Endodermal cell (in vitro differentiated cells): ENCODE measurements around the gene RNF123. TPM values are rescaled to one million over a fixed set of nuclear protein-coding genes. Genes with fewer than 3 reads are reported as not detected.

Experiments used
- DNase-seq: peaks from one replicate; pipeline ENCODE4 v3.0.0-alpha.2; 2017
- H3K27ac ChIP-seq: 2 replicates; pipeline ENCODE4 v1.5.1; 2013; ENCODE audit warnings: mild to moderate bottlenecking, low read depth, low read length, moderate library complexity
- H3K27me3 ChIP-seq: 2 replicates; pipeline ENCODE4 v1.6.1; 2013; ENCODE audit warnings: mild to moderate bottlenecking, low read length, moderate library complexity; ENCODE audit not compliant: insufficient read depth, control insufficient read depth, poor library complexity, severe bottlenecking
- H3K36me3 ChIP-seq: 2 replicates; pipeline ENCODE4 v1.7.0; 2013; ENCODE audit warnings: mild to moderate bottlenecking, low read length, moderate library complexity; ENCODE audit not compliant: control insufficient read depth, insufficient read depth
- H3K4me1 ChIP-seq: one replicate; pipeline ENCODE4 v1.7.0; 2013; ENCODE audit warnings: low read length; ENCODE audit not compliant: control insufficient read depth, insufficient read depth
- H3K4me3 ChIP-seq: 2 replicates; pipeline ENCODE4 v1.5.1; 2013; ENCODE audit warnings: mild to moderate bottlenecking, low read length, moderate library complexity
- H3K9ac ChIP-seq: 2 replicates; pipeline ENCODE4 v1.6.1; 2013; ENCODE audit warnings: mild to moderate bottlenecking, low read length, moderate library complexity; ENCODE audit not compliant: poor library complexity, severe bottlenecking; ENCODE audit errors: extremely low read depth
- H3K9me3 ChIP-seq: 2 replicates; pipeline ENCODE4 v1.6.1; 2013; ENCODE audit warnings: mild to moderate bottlenecking, low read length, moderate library complexity; ENCODE audit not compliant: control insufficient read depth
- H3K27ac Mint-ChIP-seq: 2 replicates; pipeline ENCODE4 v1.8.0; 2020; ENCODE audit warnings: mixed read lengths
- H3K27me3 Mint-ChIP-seq: 2 replicates; pipeline ENCODE4 v1.8.0; 2021; ENCODE audit warnings: mild to moderate bottlenecking, mixed read lengths; ENCODE audit not compliant: insufficient read depth
- H3K36me3 Mint-ChIP-seq: 2 replicates; pipeline ENCODE4 v1.8.0; 2020; ENCODE audit warnings: low read depth, mixed read lengths
- H3K4me1 Mint-ChIP-seq: 2 replicates; pipeline ENCODE4 v1.8.0; 2020; ENCODE audit warnings: mixed read lengths
- H3K4me3 Mint-ChIP-seq: 2 replicates; pipeline ENCODE4 v1.8.0; 2020; ENCODE audit warnings: mild to moderate bottlenecking, moderate library complexity, mixed read lengths
- H3K9me3 Mint-ChIP-seq: 2 replicates; pipeline ENCODE4 v1.8.0; 2020; ENCODE audit warnings: mild to moderate bottlenecking, mixed read lengths
- WGBS, 2 experiments: methylation state at CpG; one replicate each; pipeline versions ENCODE4 v1.1.5 to v1.1.7; 2013; ENCODE audit warnings: missing lambda C conversion rate in 2 of 2, mixed read lengths in 1 of 2; ENCODE audit not compliant: insufficient coverage in 1 of 2, insufficient read length in 1 of 2; 5-methylcytosine and 5-hydroxymethylcytosine counted together
- total RNA-seq, 2 donors: library from RNA; stranded (reverse); fragmentation: NEBNext Ultra II Directional in 1 of 2; extraction: Animal tissue kit (Norgen Biotek cat#: 25700) in 1 of 2; gene quantifications; 2 replicates in 1 of 2; 3 replicates in 1 of 2; pipeline ENCODE4 v1.2.1, GENCODE V29; 2021
- TF ChIP-seq, protein P1 (sequence below): fragments of 200-600 bp; sonication (generic); conservative IDR thresholded peaks from 2 replicates; pipeline ENCODE4 v1.5.0; 2021; ENCODE audit warnings: antibody characterized with exemption, mild to moderate bottlenecking

The RNF123 gene
- total RNA-seq, 2 donors from 2014 or later: 47.3 to 47.6 TPM

DNA sequence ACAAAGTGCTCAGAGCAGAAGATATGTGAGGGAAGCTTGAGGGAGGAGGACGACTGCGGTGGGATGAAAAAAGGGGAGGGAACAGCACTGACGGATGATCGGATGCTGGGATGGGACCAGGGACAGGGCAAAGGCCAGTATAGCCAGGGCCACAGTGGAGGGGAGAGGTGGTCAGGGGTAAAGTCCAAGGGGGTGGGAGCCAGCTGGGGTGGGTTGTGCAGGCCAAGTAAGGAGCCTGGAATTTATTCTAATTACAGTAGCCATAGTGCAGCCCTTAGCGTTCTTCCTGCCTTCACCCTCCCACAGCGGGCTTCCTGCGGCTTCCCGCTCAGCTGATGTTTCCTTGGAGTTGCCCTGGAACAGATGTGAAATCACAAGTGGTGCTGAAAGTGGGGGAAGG lies 22.8 kb upstream of the RNF123 start:
- Histone ChIP-seq H3K36me3 (no peaks in the 10 kb centered on the region), H3K27ac (no peak overlapping the region), H3K9me3 (no peaks in the 10 kb centered on the region), H3K4me1 (no peaks in the 10 kb centered on the region), H3K9ac (no peak overlapping the region), H3K27me3 (no peaks in the 10 kb centered on the region), H3K4me3 (no peak overlapping the region)
- no peaks in the 10 kb centered on the region for H3K9me3 Mint-ChIP-seq
- H3K4me1 Mint-ChIP-seq: peaks cover 12% of the 10 kb centered on the region
- WGBS, 2 experiments: 63 to 79% methylated on average over 7 to 8 of the region's 8 CpGs
- no peak overlapping the region for H3K27ac Mint-ChIP-seq
- H3K36me3 Mint-ChIP-seq: no peaks in the 10 kb centered on the region
- no peaks in the 10 kb centered on the region for H3K27me3 Mint-ChIP-seq
- peak; percentile 61 for DNase-seq
- no peak overlapping the region for H3K4me3 Mint-ChIP-seq
- TF ChIP-seq, protein P1, sequence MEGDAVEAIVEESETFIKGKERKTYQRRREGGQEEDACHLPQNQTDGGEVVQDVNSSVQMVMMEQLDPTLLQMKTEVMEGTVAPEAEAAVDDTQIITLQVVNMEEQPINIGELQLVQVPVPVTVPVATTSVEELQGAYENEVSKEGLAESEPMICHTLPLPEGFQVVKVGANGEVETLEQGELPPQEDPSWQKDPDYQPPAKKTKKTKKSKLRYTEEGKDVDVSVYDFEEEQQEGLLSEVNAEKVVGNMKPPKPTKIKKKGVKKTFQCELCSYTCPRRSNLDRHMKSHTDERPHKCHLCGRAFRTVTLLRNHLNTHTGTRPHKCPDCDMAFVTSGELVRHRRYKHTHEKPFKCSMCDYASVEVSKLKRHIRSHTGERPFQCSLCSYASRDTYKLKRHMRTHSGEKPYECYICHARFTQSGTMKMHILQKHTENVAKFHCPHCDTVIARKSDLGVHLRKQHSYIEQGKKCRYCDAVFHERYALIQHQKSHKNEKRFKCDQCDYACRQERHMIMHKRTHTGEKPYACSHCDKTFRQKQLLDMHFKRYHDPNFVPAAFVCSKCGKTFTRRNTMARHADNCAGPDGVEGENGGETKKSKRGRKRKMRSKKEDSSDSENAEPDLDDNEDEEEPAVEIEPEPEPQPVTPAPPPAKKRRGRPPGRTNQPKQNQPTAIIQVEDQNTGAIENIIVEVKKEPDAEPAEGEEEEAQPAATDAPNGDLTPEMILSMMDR: no peak

DNA sequence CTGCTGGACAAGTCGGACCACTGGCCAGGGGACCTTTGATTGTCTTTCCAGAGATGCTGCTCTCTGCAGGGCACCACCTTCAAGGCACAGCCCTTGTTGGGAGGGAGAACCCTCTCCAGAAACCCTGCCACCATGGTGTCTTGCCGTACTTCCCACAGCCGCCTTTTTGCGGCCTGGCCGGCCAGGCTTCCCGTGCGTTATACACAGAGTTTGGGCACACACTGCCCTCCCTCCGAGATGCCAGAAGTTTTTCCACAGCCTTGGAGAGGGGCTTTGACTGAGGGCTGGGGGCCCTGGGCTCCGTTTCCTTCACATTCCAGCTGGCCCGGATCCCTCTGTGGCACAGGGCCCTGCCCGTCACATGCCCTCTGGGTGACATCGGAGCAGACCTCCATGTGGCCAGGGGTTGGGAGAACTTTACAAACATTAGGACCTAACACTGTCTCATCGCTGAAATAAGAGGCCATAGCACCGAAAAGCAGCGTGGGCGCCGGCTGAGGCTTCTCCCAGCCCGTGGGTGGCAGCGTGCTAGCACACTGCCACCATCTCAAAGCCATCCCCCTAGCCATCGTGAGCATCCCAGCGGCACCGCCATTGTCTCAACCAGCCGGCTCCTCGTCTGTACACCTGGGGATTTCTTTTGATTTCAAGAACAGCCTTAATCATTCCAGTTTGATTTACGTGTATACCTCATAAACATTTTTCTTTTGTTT lies 21.5 kb upstream of the RNF123 start:
- no peak overlapping the region for H3K4me3 ChIP-seq
- no peak overlapping the region for H3K4me3 Mint-ChIP-seq
- 93 to 96% methylated on average over 22 to 25 of the region's 25 CpGs for WGBS, 2 experiments

DNA sequence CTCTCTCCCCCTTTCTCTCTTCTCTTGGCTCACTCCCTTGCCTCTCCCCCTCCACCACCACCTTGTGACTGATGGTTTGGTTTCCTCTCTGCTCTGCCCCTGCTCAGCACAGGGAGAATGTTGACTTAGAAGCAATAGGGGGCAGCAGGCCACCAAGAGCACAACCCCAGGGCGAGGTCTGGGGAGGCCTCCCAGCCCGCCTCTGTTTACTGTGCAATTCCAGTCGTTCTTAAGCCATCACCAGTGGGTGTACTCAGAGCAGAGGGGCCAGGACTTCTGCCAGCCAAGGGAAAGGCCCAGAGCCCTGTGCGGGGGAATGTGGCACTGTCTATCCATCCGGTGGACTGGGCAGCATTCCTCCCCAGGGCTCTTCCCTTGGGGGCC lies 21.0 kb upstream of the RNF123 start:
- Mint-ChIP-seq H3K36me3 (no peaks in the 10 kb centered on the region), H3K27ac (no peak overlapping the region), H3K9me3 (no peaks in the 10 kb centered on the region), H3K27me3 (no peaks in the 10 kb centered on the region), H3K4me3 (no peak overlapping the region), H3K4me1 (peaks cover 16% of the 10 kb centered on the region)
- no peaks in the 10 kb centered on the region for H3K27me3 ChIP-seq
- TF ChIP-seq, protein P1: peak; percentile 47
- 79 to 87% methylated on average over 3 to 5 of the region's 5 CpGs for WGBS, 2 experiments
- H3K9ac ChIP-seq: no peak overlapping the region
- H3K27ac ChIP-seq: no peak overlapping the region
- no peak overlapping the region for H3K4me3 ChIP-seq
- no peaks in the 10 kb centered on the region for H3K9me3 ChIP-seq
- H3K36me3 ChIP-seq: no peaks in the 10 kb centered on the region
- no peaks in the 10 kb centered on the region for H3K4me1 ChIP-seq
- peak; percentile 57 for DNase-seq

More for the DNA sequence above, 21.5 kb upstream of the RNF123 start:
- no peak for DNase-seq
- no peak overlapping the region for H3K9ac ChIP-seq
- no peak overlapping the region for H3K27ac ChIP-seq
- H3K4me1 ChIP-seq: no peaks in the 10 kb centered on the region
- no peaks in the 10 kb centered on the region for H3K9me3 ChIP-seq
- TF ChIP-seq, protein P1: no peak
- Mint-ChIP-seq H3K9me3 (no peaks in the 10 kb centered on the region), H3K36me3 (no peaks in the 10 kb centered on the region), H3K27ac (no peak overlapping the region), H3K27me3 (no peaks in the 10 kb centered on the region), H3K4me1 (peaks cover 16% of the 10 kb centered on the region)
- H3K27me3 ChIP-seq: no peaks in the 10 kb centered on the region
- H3K36me3 ChIP-seq: no peaks in the 10 kb centered on the region
